GM18907 (cell line): Measurements from ENCODE around the gene NR1H2.

Source experiments
- ATAC-seq: cut with Tn5 transposase; IDR thresholded peaks from one replicate; pipeline ENCODE4 v1.9.1; 2021; ENCODE audit warnings: mild to moderate bottlenecking, moderate library complexity; ENCODE audit not compliant: unreplicated experiment

NR1H2 gene

GRCh38 chr19:50399368-50399745 is 23.1 kb downstream of the NR1H2 start:
- ATAC-seq = no peak

- ATAC-seq = no peak
These were observed 25.6 kb downstream of the NR1H2 start for GRCh38 chr19:50401605-50402450.

DNA sequence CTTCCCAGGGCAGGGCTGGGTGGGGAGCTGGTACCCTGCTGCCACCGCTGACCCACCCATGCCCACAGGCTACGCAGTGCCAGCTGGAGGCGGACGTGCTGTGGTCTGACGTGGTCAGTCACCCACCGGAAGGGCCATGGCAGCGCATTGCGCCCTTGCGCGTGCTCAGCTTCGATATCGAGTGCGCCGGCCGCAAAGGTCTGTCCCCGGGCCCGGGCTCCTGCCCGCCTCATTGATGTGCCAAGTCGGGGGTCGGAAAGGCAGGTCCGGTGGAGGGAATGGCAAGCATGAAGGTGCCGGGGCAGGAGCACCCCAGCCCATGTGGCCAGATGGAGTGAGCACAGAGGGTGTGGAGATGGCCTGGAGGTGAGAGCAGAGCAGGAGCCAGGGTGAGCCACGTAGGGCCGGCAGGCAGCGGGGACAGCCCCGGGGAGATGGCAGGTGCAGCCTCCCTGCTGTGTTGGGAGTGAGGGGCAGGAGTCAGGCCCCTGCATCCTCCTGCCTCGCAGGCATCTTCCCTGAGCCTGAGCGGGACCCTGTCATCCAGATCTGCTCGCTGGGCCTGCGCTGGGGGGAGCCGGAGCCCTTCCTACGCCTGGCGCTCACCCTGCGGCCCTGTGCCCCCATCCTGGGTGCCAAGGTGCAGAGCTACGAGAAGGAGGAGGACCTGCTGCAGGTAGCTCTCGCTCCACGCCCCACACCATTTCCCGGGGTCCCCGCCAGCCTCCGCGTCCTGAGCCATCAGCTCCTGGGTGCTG is 26.5 kb downstream of the NR1H2 start:
- ATAC-seq = no peak

DNA sequence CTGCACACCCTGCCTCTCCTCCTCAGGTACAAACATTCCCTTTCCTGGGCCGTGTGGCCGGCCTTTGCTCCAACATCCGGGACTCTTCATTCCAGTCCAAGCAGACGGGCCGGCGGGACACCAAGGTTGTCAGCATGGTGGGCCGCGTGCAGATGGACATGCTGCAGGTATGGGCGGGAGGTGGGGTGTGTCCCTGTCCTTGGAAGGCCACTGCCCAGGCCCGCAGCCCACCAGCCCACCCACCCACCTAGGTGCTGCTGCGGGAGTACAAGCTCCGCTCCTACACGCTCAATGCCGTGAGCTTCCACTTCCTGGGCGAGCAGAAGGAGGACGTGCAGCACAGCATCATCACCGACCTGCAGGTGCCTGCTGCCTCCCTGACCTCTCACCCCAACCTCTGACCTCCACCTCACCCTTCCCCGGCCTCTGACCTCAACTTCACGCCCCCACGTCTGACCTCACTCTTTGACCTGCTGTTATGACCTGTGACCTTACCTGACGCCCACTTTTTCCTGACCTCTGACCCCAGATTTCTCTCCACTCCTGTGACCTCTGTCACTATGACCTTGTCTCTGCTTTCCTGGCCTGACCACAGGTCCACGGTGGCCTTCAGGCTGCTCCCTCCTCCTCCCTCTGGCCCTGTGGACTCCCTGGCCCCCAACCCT is 30.0 kb downstream of the NR1H2 start:
- no peak for ATAC-seq

GRCh38 chr19:50406829-50407228 is 30.6 kb downstream of the NR1H2 start:
- no peak for ATAC-seq

DNA sequence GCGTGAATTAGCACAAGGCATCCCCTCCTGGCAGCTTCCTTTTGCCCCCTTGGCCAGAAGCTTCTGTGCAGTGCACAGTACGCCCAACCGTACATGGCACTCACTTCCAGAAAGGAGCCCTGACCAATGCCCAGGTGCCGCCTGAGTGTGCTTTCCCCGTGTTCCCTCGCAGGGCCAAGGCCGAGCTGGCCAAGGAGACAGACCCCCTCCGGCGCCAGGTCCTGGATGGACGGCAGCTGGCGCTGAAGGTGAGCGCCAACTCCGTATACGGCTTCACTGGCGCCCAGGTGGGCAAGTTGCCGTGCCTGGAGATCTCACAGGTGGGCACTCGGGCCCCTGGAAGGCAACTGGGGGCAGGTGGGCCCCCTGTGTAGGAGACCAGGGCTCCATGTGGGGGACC is 33.1 kb downstream of the NR1H2 start:
- ATAC-seq = no peak

- no peak for ATAC-seq
These were observed 33.9 kb downstream of the NR1H2 start for GRCh38 chr19:50410109-50410508.

DNA sequence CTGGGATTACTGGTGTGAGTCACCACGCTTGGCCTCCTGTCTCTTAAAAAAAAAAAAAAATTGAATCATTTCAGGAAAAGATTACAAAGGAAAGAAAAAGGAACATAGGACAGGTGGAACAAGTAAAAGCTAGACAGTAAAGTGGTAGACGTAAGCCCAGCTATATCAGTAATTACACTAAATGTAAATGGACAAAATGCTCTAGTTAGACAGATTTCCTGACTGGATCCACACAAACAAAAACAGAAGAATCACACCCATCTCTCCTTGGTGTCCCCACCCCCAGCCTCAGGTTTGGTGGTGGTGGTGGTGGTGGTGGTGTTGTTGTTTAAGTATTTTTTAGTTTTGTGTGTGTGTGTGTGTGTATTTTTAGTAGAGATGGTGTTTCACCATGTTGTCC is 36.2 kb downstream of the NR1H2 start:
- ATAC-seq = no peak

- no peak for ATAC-seq
These were observed 36.8 kb downstream of the NR1H2 start for GRCh38 chr19:50413096-50413495.

DNA sequence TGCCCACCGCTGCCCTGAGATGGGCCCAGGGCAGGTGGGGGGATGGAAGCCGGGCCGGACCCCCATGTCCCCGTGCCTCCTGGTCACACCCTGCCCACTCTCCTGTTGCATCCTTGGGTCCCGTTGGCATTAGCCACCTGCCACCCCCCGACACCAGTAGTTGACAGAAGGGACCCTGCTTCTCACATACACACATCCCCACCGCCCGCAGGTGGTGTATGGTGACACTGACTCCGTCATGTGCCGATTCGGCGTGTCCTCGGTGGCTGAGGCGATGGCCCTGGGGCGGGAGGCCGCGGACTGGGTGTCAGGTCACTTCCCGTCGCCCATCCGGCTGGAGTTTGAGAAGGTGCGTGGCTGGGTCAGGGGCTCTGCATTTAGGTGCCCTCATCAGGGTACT is 37.3 kb downstream of the NR1H2 start:
- no peak for ATAC-seq

DNA sequence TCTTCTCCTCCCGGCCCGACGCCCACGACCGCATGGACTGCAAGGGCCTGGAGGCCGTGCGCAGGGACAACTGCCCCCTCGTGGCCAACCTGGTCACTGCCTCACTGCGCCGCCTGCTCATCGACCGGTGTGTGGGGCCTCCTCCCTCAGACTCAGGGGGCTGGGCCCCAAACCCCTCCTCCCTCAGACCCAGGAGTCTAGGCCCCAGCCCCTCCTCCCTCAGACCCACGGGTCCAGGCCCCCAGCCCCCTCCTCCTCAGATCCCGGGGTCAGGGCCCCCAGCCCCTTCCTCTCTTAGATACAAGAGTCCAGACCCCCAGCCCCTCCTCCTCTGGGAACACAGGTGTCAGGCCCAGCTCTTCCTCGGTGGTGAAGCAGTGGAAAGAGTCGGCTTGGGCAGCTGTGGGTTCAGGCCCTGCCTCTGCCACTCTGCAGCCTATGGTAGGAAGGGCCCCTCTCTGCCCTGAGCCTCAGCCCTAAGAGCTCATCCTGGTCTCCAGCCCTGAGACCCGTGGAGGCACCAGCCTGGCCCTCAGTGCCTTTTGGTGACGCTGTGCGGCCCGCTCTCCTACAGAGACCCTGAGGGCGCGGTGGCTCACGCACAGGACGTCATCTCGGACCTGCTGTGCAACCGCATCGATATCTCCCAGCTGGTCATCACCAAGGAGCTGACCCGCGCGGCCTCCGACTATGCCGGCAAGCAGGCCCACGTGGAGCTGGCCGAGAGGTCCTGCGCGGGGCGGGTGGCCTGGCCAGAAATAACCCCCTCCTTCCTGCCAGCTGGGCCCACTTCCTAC is 38.8 kb downstream of the NR1H2 start:
- ATAC-seq = peak; percentile 7

DNA sequence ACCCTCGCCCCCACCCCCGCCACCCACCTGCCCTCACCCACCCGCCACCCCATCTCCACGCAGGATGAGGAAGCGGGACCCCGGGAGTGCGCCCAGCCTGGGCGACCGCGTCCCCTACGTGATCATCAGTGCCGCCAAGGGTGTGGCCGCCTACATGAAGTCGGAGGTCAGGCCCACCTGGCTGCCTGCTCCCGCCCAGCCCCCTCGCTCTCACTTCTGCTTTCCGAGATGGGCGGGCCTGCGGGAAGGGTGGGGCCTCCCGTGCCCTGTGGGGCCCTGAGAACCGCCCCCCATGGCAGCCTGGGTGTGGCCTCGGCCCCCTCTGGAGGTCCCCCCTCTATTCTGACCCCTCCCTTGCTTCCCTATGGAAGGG is 39.4 kb downstream of the NR1H2 start:
- ATAC-seq = peak; percentile 46

DNA sequence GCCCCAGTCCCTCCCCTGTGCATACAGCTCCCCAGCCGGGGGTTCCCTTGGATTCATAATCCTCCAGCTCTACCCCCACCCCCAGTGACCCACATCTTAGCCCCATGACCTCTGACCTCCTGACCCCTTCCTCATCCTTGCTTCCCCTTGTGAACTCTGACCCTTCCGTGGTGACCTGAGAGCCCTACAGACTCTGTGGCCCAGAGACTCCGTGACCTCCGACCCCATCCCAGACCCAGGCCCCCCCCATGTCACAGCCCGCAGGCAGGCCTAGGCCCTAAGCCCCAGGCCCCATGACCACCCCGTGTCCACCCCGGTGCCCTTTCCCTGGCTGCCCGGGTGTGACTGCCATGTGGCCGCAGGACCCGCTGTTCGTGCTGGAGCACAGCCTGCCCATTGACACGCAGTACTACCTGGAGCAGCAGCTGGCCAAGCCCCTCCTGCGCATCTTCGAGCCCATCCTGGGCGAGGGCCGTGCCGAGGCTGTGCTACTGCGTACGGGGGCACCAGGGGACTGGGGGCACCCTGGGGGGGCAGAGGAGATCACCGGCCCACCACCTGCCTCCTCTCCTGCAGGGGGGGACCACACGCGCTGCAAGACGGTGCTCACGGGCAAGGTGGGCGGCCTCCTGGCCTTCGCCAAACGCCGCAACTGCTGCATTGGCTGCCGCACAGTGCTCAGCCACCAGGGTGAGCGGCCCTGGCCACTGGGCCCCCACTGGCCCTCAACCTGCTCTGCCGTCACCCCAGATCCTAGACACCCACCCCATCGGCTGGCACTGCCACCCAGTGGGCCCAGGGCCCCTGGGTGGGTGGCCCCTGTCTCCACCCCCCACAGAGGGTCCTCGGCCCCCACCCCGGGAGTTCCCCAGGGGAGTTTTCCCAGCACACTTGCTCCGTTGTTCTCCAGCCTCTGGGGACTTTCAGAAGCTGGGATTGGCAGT is 40.0 kb downstream of the NR1H2 start:
- ATAC-seq = no peak

GRCh38 chr19:50417111-50418081 is 41.1 kb downstream of the NR1H2 start:
- no peak for ATAC-seq

DNA sequence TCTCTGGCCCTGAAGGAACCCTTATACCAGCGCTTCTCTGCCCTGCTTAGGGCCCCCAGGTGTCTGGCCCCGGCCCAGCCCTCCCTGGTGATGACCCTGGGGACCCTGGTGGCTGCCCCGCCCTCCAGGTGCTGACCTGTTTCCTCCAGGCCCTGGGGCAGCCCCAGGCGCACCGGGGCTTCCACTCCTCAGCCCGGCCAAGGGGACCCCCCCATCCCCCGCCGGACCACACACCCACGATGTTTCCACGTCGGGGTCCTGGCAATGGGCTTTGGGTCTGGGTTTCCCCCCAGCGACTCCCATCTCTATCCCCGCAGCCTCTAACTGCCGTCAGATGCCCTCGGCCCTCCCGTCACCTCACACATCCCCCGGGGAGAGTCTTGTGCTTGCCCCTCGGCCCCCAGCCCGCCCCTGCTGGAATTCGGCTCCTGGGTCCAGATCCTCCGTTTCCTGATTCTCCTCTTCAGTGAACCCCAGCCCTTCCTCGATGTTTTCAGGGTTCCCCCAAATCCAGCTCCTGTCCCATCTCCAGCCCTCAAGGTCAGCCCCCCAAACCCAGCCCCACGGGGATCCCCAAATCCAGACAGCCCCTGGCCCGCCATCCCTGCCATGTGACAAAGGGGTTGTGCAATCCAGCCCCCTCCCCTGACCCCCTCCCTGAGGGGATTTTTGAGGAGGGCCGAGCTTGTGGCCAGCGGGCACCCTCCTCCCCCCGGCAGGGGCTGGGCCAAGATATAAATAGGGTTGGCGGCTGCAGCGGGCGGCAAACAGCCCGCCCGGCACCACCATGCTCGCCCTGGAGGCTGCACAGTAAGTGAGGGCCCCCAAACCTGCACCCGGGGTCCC is 42.1 kb downstream of the NR1H2 start, which contains the start of gene SPIB:
TSS of gene SPIB (plus strand) at position 763 of the 846 bp plus-strand sequence. CDS start at position 788, 25 bp downstream.
- peak; percentile 32 for ATAC-seq

DNA sequence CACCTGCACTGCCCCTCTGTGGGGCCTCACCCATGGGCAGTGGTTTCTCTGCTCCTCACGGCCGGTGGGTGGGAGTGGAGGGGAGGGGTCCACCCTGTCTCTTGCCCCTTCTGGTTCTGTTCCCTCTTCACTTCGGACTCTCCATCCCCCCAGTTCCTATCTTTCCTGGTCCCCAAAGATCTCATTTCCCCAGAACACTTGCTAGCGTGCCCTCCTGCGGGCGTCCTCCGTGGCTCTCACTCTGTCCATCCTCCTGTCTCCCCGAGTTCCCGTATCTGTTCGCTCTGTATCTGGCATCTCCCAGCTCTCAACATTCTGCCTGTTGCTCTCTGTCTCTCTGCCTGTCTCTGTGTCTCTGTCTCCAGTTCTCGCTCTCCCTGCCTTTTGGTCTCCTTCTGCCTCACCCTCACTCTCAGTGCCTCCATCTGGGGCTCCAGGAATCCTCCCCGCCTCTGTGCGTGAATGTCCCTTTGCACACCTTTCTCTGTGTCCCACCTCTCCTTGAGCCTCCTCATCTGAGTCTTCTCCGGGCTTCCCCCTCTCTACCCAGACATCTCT is 42.8 kb downstream of the NR1H2 start:
- no peak for ATAC-seq

DNA sequence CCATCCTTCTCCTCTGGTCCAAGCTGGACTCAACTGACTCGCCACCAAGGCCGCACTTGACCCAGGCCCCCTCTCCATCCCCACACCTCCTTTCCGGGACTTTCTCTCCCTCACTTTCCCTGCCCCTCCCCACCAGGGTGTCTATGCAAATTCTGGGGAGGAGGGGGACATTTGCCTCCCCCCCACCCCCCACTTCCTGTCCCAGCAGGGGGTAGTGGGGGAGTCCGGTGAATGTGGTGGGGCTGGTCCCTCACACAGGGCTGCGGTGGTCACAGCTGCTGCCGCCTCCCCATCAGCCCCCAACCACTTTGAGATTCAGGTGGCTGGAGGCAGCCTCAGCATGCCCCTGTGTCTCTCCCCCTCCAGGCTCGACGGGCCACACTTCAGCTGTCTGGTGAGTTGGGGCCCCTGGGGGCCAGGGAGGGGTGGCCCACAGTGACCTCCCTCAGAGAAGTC is 43.4 kb downstream of the NR1H2 start:
- ATAC-seq = no peak
